Ishikawa (cell line): ENCODE data around the gene PHLDB2.

ENCODE experiments used
- CEBPB ChIP-seq: IDR thresholded peaks from 2 replicates; pipeline ENCODE4 v1.6.1; 2012
- CREB1 ChIP-seq: IDR thresholded peaks from 2 replicates; pipeline ENCODE4 v1.6.1; 2012; ENCODE audit warnings: low read depth
- EGR1 ChIP-seq: IDR thresholded peaks from 2 replicates; pipeline ENCODE4 v1.6.1; 2012
- EP300 ChIP-seq: IDR thresholded peaks from 2 replicates; pipeline ENCODE4 v1.6.1; 2012; ENCODE audit warnings: borderline replicate concordance
- FOXM1 ChIP-seq: IDR thresholded peaks from 2 replicates; pipeline ENCODE4 v1.6.1; 2012; ENCODE audit warnings: low read depth, borderline replicate concordance
- NFIC ChIP-seq: IDR thresholded peaks from 2 replicates; pipeline ENCODE4 v1.6.1; 2012
- RAD21 ChIP-seq: IDR thresholded peaks from 2 replicates; pipeline ENCODE4 v1.6.1; 2012; ENCODE audit warnings: low read depth
- TAF1 ChIP-seq: IDR thresholded peaks from 2 replicates; pipeline ENCODE4 v1.6.1; 2012; ENCODE audit warnings: low read depth, mild to moderate bottlenecking
- TCF12 ChIP-seq: IDR thresholded peaks from 2 replicates; pipeline ENCODE4 v1.6.1; 2012; ENCODE audit warnings: low read depth
- TEAD4 ChIP-seq: IDR thresholded peaks from 2 replicates; pipeline ENCODE4 v1.6.1; 2012
- YY1 ChIP-seq: IDR thresholded peaks from 2 replicates; pipeline ENCODE4 v1.6.1; 2012; ENCODE audit warnings: low read depth
- ZBTB7A ChIP-seq: IDR thresholded peaks from 2 replicates; pipeline ENCODE4 v1.6.1; 2012; ENCODE audit warnings: low read depth
- TF ChIP-seq, protein P1 (sequence below): IDR thresholded peaks from 2 replicates; pipeline ENCODE4 v1.6.1; 2012
- TF ChIP-seq, protein P2 (sequence below): IDR thresholded peaks from 2 replicates; pipeline ENCODE4 v1.6.1; 2012; ENCODE audit warnings: low read depth, mild to moderate bottlenecking
- TF ChIP-seq, protein P3 (sequence below): IDR thresholded peaks from 2 replicates; pipeline ENCODE4 v1.6.1; 2012

The PHLDB2 gene

DNA sequence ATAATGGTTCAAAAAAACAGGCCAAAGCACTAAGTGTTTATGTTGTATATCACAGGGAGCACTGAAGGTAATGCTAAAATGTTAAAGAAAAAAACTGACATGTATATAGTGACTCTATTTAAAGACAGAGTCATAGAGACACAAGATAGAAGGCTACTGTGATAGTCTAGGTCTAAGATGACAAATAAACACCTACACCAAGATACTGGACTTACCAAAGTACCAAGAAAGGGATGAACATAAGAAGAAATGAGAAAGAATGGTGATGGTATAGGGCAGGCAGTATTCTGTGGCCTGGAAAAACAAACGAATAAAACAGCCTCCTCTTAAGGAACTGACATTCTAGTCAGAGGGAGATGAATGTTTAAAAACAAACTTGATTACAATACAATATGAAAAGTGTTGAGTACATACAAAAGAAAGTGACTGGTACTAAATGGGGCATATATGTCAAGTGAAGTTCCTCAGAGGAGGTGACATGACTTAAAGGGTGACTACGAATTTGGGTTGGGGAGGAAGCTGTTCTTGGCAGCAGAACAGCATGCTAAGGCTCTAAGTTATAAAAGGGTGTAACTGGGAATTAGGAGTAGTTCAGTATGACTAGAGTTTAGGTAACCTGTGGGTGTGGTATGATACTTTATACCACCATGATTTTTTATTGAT, 125.7 kb downstream of the PHLDB2 start:
- TF ChIP-seq NFIC (no peak), CEBPB (no peak), FOXM1 (no peak), CREB1 (no peak), RAD21 (no peak), YY1 (no peak), EP300 (no peak), EGR1 (no peak), TEAD4 (no peak), TCF12 (no peak), TAF1 (no peak), ZBTB7A (no peak)
- TF ChIP-seq, protein P1, sequence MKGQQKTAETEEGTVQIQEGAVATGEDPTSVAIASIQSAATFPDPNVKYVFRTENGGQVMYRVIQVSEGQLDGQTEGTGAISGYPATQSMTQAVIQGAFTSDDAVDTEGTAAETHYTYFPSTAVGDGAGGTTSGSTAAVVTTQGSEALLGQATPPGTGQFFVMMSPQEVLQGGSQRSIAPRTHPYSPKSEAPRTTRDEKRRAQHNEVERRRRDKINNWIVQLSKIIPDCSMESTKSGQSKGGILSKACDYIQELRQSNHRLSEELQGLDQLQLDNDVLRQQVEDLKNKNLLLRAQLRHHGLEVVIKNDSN = no peak
- TF ChIP-seq, protein P2, sequence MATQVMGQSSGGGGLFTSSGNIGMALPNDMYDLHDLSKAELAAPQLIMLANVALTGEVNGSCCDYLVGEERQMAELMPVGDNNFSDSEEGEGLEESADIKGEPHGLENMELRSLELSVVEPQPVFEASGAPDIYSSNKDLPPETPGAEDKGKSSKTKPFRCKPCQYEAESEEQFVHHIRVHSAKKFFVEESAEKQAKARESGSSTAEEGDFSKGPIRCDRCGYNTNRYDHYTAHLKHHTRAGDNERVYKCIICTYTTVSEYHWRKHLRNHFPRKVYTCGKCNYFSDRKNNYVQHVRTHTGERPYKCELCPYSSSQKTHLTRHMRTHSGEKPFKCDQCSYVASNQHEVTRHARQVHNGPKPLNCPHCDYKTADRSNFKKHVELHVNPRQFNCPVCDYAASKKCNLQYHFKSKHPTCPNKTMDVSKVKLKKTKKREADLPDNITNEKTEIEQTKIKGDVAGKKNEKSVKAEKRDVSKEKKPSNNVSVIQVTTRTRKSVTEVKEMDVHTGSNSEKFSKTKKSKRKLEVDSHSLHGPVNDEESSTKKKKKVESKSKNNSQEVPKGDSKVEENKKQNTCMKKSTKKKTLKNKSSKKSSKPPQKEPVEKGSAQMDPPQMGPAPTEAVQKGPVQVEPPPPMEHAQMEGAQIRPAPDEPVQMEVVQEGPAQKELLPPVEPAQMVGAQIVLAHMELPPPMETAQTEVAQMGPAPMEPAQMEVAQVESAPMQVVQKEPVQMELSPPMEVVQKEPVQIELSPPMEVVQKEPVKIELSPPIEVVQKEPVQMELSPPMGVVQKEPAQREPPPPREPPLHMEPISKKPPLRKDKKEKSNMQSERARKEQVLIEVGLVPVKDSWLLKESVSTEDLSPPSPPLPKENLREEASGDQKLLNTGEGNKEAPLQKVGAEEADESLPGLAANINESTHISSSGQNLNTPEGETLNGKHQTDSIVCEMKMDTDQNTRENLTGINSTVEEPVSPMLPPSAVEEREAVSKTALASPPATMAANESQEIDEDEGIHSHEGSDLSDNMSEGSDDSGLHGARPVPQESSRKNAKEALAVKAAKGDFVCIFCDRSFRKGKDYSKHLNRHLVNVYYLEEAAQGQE = no peak
- TF ChIP-seq, protein P3, sequence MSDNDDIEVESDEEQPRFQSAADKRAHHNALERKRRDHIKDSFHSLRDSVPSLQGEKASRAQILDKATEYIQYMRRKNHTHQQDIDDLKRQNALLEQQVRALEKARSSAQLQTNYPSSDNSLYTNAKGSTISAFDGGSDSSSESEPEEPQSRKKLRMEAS = no peak

DNA sequence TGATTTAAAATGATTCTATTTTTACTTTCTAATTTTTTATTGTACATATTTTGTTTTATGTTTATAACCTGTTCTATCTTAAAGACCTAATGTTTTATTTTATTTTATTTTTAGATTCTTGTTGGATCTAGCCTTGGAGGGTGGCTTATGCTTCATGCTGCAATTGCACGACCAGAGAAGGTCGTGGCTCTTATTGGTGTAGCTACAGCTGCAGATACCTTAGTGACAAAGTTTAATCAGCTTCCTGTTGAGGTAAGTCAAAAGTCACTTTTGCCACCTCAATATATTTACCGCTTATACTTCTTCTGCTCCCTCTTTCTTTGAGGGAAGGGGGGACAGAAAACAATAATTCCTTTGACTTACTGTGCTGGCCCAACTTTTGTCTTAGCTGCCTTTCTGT, 127.7 kb downstream of the PHLDB2 start:
- TF ChIP-seq, protein P2 = no peak
- TF ChIP-seq TCF12 (no peak), YY1 (no peak), NFIC (no peak), TAF1 (no peak), TEAD4 (no peak), CREB1 (no peak), RAD21 (no peak), FOXM1 (no peak), ZBTB7A (no peak), CEBPB (no peak), EP300 (no peak), EGR1 (no peak)
- TF ChIP-seq, protein P3 = no peak
- TF ChIP-seq, protein P1 = no peak

DNA sequence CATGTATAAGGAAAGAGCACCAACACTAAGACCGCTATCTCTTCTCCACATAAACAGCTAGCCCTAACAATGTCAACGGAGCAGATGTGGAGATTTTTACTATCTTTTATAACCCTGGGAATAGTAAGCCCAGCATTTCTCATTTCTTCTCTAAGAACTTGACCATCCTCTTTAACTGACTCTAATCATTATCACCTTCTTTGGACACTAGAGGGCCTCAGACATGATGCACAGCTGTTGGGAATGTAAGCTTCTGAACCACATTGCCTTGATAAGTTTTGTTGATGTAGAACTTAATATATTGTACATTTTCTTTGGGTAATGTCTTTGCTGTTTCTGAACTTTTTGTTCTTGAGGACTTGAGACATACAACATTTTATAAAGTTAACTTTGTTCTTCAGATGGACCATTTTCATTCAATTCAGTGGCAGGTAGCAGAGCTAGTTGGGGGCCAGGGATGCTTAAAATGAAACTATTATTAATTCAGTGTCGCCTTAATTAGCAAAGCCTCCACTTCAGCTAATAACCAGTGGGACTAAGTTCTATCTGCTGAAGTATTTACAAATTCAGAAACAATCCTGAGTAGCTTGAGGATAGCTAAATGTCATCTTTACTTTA, 130.1 kb downstream of the PHLDB2 start:
- no peak for TF ChIP-seq TAF1
- peak; percentile 75 for TF ChIP-seq RAD21

DNA sequence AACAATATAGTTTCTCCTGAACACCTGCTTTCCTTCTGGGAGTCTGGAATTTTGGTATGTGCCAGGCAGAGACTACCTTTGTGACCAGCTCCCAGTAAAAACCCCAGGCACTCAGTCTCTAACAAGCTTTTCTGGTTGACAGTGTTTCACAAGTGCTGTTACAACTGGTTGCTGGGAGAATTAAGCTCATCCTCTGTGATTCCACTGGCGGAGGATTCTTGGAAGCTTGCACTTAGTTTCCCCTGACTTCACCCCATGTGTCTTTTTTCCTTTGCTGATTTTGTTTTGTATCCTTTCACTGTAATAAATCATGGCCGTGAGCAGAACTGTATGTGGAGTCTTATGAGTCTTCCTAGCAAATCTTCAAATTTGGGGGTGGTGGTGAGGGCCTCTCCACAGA, 134.0 kb downstream of the PHLDB2 start:
- TF ChIP-seq TAF1 (no peak), ZBTB7A (no peak), RAD21 (no peak), EGR1 (no peak), NFIC (no peak), YY1 (no peak), TEAD4 (no peak), EP300 (no peak), CREB1 (no peak), FOXM1 (no peak)
- TF ChIP-seq, protein P3 = no peak
- TF ChIP-seq, protein P2 = no peak
- TF ChIP-seq, protein P1 = no peak
